Neural crest cell (in vitro differentiated cells): ENCODE measurements around the gene ACY1. TPM values are rescaled to one million over a fixed set of nuclear protein-coding genes. Genes with fewer than 3 reads are reported as not detected.

Source experiments
- DNase-seq: peaks from one replicate; pipeline ENCODE4 v3.0.0; 2021; ENCODE audit warnings: low read depth, mixed read lengths, low spot score
- H3K27ac Mint-ChIP-seq: one replicate; pipeline ENCODE4 v1.8.0; 2021; ENCODE audit warnings: mild to moderate bottlenecking, mixed read lengths; ENCODE audit not compliant: unreplicated experiment
- H3K27me3 Mint-ChIP-seq: 2 replicates; pipeline ENCODE4 v1.8.0; 2021; ENCODE audit warnings: low read depth, mild to moderate bottlenecking, mixed read lengths
- H3K36me3 Mint-ChIP-seq: 2 replicates; pipeline ENCODE4 v1.8.0; 2021; ENCODE audit warnings: low read depth, mild to moderate bottlenecking, mixed read lengths
- H3K4me1 Mint-ChIP-seq: 2 replicates; pipeline ENCODE4 v1.8.0; 2021; ENCODE audit warnings: mixed read lengths
- H3K4me3 Mint-ChIP-seq: one replicate; pipeline ENCODE4 v1.8.0; 2021; ENCODE audit warnings: mild to moderate bottlenecking, mixed read lengths
- H3K9me3 Mint-ChIP-seq: 2 replicates; pipeline ENCODE4 v1.8.0; 2021; ENCODE audit warnings: mixed read lengths
- CTCF ChIP-seq: fragments of 200-600 bp; sonication (generic); conservative IDR thresholded peaks from 2 replicates; pipeline ENCODE4 v1.5.0; 2021; ENCODE audit warnings: antibody characterized with exemption, mild to moderate bottlenecking
- total RNA-seq: library from RNA; stranded (reverse); gene quantifications from 2 replicates; pipeline ENCODE4 v1.2.1, GENCODE V29; 2021

The ACY1 gene
- total RNA-seq, 1 donor from 2014 or later, result 32.5 TPM

- Mint-ChIP-seq H3K4me1 (peaks cover 46% of the 10 kb centered on the region), H3K27me3 (peaks cover 11% of the 10 kb centered on the region), H3K36me3 (no peaks in the 10 kb centered on the region), H3K27ac (no peak overlapping the region), H3K9me3 (no peaks in the 10 kb centered on the region), H3K4me3 (peak overlapping the region; percentile 27)
- peak; percentile 65 for DNase-seq
- TF ChIP-seq CTCF, result peak; percentile 62
These were observed 20.9 kb downstream of the ACY1 start for GRCh38 chr3:52004163-52004787.

GRCh38 chr3:52004906-52005395, 21.6 kb downstream of the ACY1 start:
- peaks cover 5% of the 10 kb centered on the region for H3K27me3 Mint-ChIP-seq
- peak overlapping the region; percentile 19 for H3K4me3 Mint-ChIP-seq
- H3K9me3 Mint-ChIP-seq, result no peaks in the 10 kb centered on the region
- H3K36me3 Mint-ChIP-seq, result no peaks in the 10 kb centered on the region
- peak overlapping the region; percentile 62 for H3K27ac Mint-ChIP-seq
- DNase-seq, result no peak
- H3K4me1 Mint-ChIP-seq, result peaks cover 46% of the 10 kb centered on the region
- no peak for TF ChIP-seq CTCF

- no peak for TF ChIP-seq CTCF
These were observed 22.2 kb downstream of the ACY1 start for GRCh38 chr3:52005571-52005986.

GRCh38 chr3:52006017-52006819, 22.9 kb downstream of the ACY1 start:
- H3K4me3 Mint-ChIP-seq, result peak overlapping the region; percentile 19
- H3K36me3 Mint-ChIP-seq, result no peaks in the 10 kb centered on the region
- no peaks in the 10 kb centered on the region for H3K27me3 Mint-ChIP-seq
- DNase-seq, result no peak
- peaks cover 46% of the 10 kb centered on the region for H3K4me1 Mint-ChIP-seq
- H3K9me3 Mint-ChIP-seq, result no peaks in the 10 kb centered on the region
- no peak for TF ChIP-seq CTCF
- no peak overlapping the region for H3K27ac Mint-ChIP-seq

More at GRCh38 chr3:52005571-52005986, 22.2 kb downstream of the ACY1 start:
- no peaks in the 10 kb centered on the region for H3K36me3 Mint-ChIP-seq
- no peak overlapping the region for H3K4me3 Mint-ChIP-seq
- H3K4me1 Mint-ChIP-seq, result peaks cover 46% of the 10 kb centered on the region
- no peaks in the 10 kb centered on the region for H3K9me3 Mint-ChIP-seq
- DNase-seq, result no peak
- no peaks in the 10 kb centered on the region for H3K27me3 Mint-ChIP-seq
- H3K27ac Mint-ChIP-seq, result no peak overlapping the region

- no peak overlapping the region for H3K27ac Mint-ChIP-seq
- DNase-seq, result no peak
- H3K36me3 Mint-ChIP-seq, result no peaks in the 10 kb centered on the region
- H3K9me3 Mint-ChIP-seq, result no peaks in the 10 kb centered on the region
- no peak overlapping the region for H3K4me3 Mint-ChIP-seq
- H3K4me1 Mint-ChIP-seq, result peaks cover 45% of the 10 kb centered on the region
- no peaks in the 10 kb centered on the region for H3K27me3 Mint-ChIP-seq
- no peak for TF ChIP-seq CTCF
These were observed 23.4 kb downstream of the ACY1 start for GRCh38 chr3:52006820-52007133.
